Esophagus squamous epithelium (tissue), 5 donors: ENCODE measurements around the gene PRKN. TPM values are rescaled to one million over a fixed set of nuclear protein-coding genes. Genes with fewer than 3 reads are reported as not detected.

Experiments
- DNase-seq: peaks from one replicate; lab custom pipeline; 2025; lab: John Stamatoyannopoulos, UW
- H3K27ac ChIP-seq, 4 donors: fragments of 200-600 bp; sonication (generic); one replicate each; pipeline ENCODE4 v1.5.1; 2016 to 2019; ENCODE audit warnings: mild to moderate bottlenecking in 1 of 4
- H3K27me3 ChIP-seq, 4 donors: fragments of 200-600 bp; sonication (generic); 1 replicate in 3 of 4; 2 replicates in 1 of 4; pipeline versions ENCODE4 v1.5.1 to v1.6.0; 2017 to 2021; ENCODE audit warnings: antibody characterized with exemption in 1 of 4
- H3K36me3 ChIP-seq, 3 donors: fragments of 200-600 bp; sonication (generic); one replicate each; pipeline ENCODE4 v1.5.1; 2016 to 2019
- H3K4me1 ChIP-seq, 3 donors: fragments of 200-600 bp; sonication (generic); one replicate each; pipeline ENCODE4 v1.5.1; 2017 to 2019
- H3K4me3 ChIP-seq, 4 donors: fragments of 200-600 bp; sonication (generic); 1 replicate in 3 of 4; 2 replicates in 1 of 4; pipeline ENCODE4 v1.5.1; 2016 to 2019; ENCODE audit warnings: mild to moderate bottlenecking in 2 of 4, moderate library complexity in 1 of 4
- H3K9me3 ChIP-seq, 3 donors: fragments of 200-600 bp; sonication (generic); one replicate each; pipeline ENCODE4 v1.5.1; 2016 to 2019
- CTCF ChIP-seq, 6 experiments: fragments of 450-650 bp in 4 of 6; fragments of 200-600 bp in 2 of 6; sonication (generic) in 2 of 6; IDR thresholded peaks; one replicate each; pipeline ENCODE4 v1.5.1; 2016 to 2019; ENCODE audit warnings: antibody characterized with exemption in 6 of 6, mild to moderate bottlenecking in 4 of 6, moderate library complexity in 4 of 6
- POLR2A ChIP-seq, 4 donors: fragments of 450-650 bp; IDR thresholded peaks; one replicate each; pipeline ENCODE4 v1.6.1; 2017; ENCODE audit warnings: antibody characterized with exemption in 4 of 4, mild to moderate bottlenecking in 4 of 4, moderate library complexity in 3 of 4
- WGBS, 2 donors: methylation state at CpG; one replicate each; pipeline ENCODE4 v1.1.5; 2018; 5-methylcytosine and 5-hydroxymethylcytosine counted together
- intact Hi-C: fragments of 100-400 bp; cut with DNase I; formaldehyde crosslinking; loops from one replicate; pipeline ENCODE4 v1.15.0; 2022
- total RNA-seq, 4 donors: library from RNA; depleted of rRNA; stranded (reverse); fragments of >200 nt; gene quantifications; one replicate each; pipeline ENCODE4 v1.1.0, GENCODE V29; 2016
- donor health status: DM: yes; HTN: yes; CAD: no.

The PRKN gene
- total RNA-seq, 4 donors from 2014 or later, result 0.70 to 5.5 (median 2.2) TPM

GRCh38 chr6:161377116-161377515 lies 1350.5 kb downstream of the PRKN start:
- TF ChIP-seq CTCF (IDR thresholded peaks at IDR 0.05) (no peak), POLR2A (IDR thresholded peaks at IDR 0.05) (no peak)
- peaks cover 11 to 26% (median 15%) of the 10 kb centered on the region in 3 donors for H3K4me1 ChIP-seq
- no peak overlapping the region for H3K4me3 ChIP-seq
- no peak overlapping the region for H3K27ac ChIP-seq
- no peak for DNase-seq
- no peaks in the 10 kb centered on the region for H3K27me3 ChIP-seq
- WGBS, 2 donors, result 91 to 99% methylated on average over 9 to 13 of the region's 13 CpGs
- no peaks in the 10 kb centered on the region for H3K36me3 ChIP-seq
- intact Hi-C loops, result no loop called here
- H3K9me3 ChIP-seq, result no peaks in the 10 kb centered on the region

- Histone ChIP-seq H3K27me3 (no peaks in the 10 kb centered on the region), H3K27ac (no peak overlapping the region), H3K9me3 (no peaks in the 10 kb centered on the region), H3K36me3 (no peaks in the 10 kb centered on the region), H3K4me1 (peaks cover 11 to 26% (median 15%) of the 10 kb centered on the region in 3 donors), H3K4me3 (no peak overlapping the region)
- no peak for DNase-seq
- TF ChIP-seq CTCF (IDR thresholded peaks at IDR 0.05) (no peak), POLR2A (IDR thresholded peaks at IDR 0.05) (no peak)
- intact Hi-C loops, result no loop called here
- 84% methylated on average over 9 to 11 of the region's 11 CpGs for whole genome bisulfite sequencing, 2 donors
Measured at GRCh38 chr6:161376367-161376766, 1351.2 kb downstream of the PRKN start.

GRCh38 chr6:161374971-161375873 lies 1352.3 kb downstream of the PRKN start:
- Histone ChIP-seq H3K27me3 (no peaks in the 10 kb centered on the region), H3K4me1 (peaks cover 11 to 26% (median 15%) of the 10 kb centered on the region in 3 donors), H3K4me3 (peak overlapping the region in 2 of 4 donors; percentile 20 to 41), H3K9me3 (no peaks in the 10 kb centered on the region), H3K36me3 (no peaks in the 10 kb centered on the region), H3K27ac (peak overlapping the region in 2 of 4 donors; percentile 2 to 36)
- TF ChIP-seq POLR2A (IDR thresholded peaks at IDR 0.05), result no peak
- TF ChIP-seq CTCF (IDR thresholded peaks at IDR 0.05), result peak in 4 of 6 experiments; percentile 6 to 55 (median 22)
- no peak for DNase-seq
- WGBS, 2 donors, result 25 to 32% methylated on average over 13 of the region's 32 CpGs
- intact Hi-C loops, result loop anchor here (5.0 kb wide), 2 partner anchors 223 to 443 kb away; no protein-coding TSS in a partner anchor

- Histone ChIP-seq H3K4me3 (no peak overlapping the region), H3K4me1 (peaks cover 11 to 35% (median 18%) of the 10 kb centered on the region in 3 donors), H3K27ac (no peak overlapping the region), H3K27me3 (no peaks in the 10 kb centered on the region), H3K36me3 (no peaks in the 10 kb centered on the region), H3K9me3 (no peaks in the 10 kb centered on the region)
- 20 to 32% methylated on average over 13 to 15 of the region's 15 CpGs for WGBS, 2 donors
- intact Hi-C loops, result loop anchor here (5.0 kb wide), 2 partner anchors 222 to 442 kb away; no protein-coding TSS in a partner anchor
- no peak for DNase-seq
- no peak for TF ChIP-seq POLR2A (IDR thresholded peaks at IDR 0.05)
- TF ChIP-seq CTCF (IDR thresholded peaks at IDR 0.05), result peak; percentile 80 to 99 (median 92)
Measured at GRCh38 chr6:161373905-161374451, 1353.6 kb downstream of the PRKN start.

GRCh38 chr6:161372422-161372793 lies 1355.2 kb downstream of the PRKN start:
- WGBS, 2 donors, result 85 to 89% methylated on average over 8 of the region's 10 CpGs
- intact Hi-C loops, result loop anchor here (5.0 kb wide), 2 partner anchors 220 to 440 kb away; no protein-coding TSS in a partner anchor
- H3K27ac ChIP-seq, result no peak overlapping the region
- H3K27me3 ChIP-seq, result no peaks in the 10 kb centered on the region
- TF ChIP-seq POLR2A (IDR thresholded peaks at IDR 0.05) (no peak), CTCF (IDR thresholded peaks at IDR 0.05) (no peak)
- H3K4me3 ChIP-seq, result no peak overlapping the region
- peaks cover 11 to 36% (median 19%) of the 10 kb centered on the region in 3 donors for H3K4me1 ChIP-seq
- H3K36me3 ChIP-seq, result no peaks in the 10 kb centered on the region
- no peaks in the 10 kb centered on the region for H3K9me3 ChIP-seq
- DNase-seq, result no peak
